Stimulated activated CD8-positive, alpha-beta memory T cell treated with anti-CD3 and anti-CD28 coated beads, Interleukin-4, amount 100 ng/mL, for 48 hours (primary cell): Measurements from ENCODE around the gene EVI2A.

Experiments used
- DNase-seq: peaks from one replicate; pipeline ENCODE4 v3.0.0-alpha.2; 2020

EVI2A gene

DNA sequence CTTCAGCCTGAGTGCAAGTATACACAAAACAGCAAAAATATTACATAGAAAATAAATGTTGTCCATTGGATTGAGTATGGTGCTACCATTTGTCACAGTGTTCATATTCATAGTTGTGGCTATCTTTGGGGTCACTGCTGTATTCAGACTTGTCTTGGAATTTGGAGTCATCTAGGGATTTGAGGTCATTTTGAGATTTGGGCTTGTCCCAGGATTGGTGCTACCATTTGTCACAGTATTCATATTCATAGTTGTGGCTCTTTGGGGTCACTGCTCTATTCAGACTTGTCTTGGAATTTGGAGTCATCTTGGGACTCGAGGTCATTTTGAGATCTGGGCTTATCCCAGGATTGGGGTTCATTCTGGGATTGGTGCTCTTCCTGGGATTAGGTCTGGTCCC, 49.2 kb downstream of the EVI2A start:
- no peak for DNase-seq

DNA sequence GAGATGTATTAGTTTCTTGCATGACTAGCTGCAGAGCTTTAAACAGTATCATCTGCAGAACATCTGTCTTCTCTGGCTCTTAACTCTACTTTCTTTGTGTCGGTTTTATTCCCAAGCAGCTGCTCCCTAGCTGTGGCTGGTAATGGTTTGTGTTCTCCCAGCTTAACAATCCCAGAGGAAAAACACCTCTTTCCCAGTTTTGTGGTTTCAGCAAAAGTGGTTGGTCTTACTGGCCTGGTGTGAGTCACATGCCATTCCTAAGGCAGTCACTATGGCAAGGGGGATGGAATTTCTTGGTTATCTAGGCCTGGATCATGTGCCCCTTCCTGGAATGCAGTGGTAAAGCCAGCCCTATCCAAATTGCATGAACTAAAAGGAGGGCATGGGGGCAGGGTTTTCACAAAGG, 51.8 kb downstream of the EVI2A start:
- no peak for DNase-seq

DNA sequence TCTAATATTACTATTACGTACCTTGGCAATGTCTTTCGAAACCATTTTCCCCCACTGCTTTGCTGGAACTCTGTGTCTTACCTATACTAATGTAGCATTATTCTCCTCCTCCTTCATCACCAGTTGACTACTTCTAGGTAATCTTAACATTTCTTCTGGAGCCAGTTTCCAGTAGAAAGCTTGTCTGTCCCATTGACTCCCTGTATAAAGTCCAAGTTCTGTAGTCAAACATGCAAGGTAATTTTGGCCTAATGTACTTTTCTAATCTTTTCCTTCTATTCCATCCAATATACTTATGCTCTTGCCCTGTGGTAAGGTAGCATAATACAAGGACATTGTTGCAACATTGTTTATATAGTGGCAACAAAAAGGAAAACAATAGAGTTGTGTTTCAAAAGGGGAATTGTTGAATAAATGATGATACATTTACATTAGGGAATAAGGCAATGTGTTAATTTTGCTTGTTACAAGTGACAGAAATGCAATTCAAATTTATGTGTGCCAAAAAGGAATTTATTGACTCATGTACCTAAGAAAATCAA, 52.3 kb downstream of the EVI2A start:
- no peak for DNase-seq
